ENCODE measurements around the gene AKAP8L. TPM values are rescaled to one million over a fixed set of nuclear protein-coding genes. Genes with fewer than 3 reads are reported as not detected.

The AKAP8L gene
- total and polyA plus RNA-seq, 2 of the 8 experiments (the other 6 are each of a cell fraction or from before 2014, with no cell fraction given), result 75.1 to 138 TPM

- Histone ChIP-seq H3K23me2 (ENCODE audit: low read depth, low read length) (peaks cover 13% of the 10 kb centered on the region; the same call in 1 of the 2 replicates), H3K79me1 (ENCODE audit: low read depth, low read length) (no peaks in the 10 kb centered on the region), H2BK120ac (replicated peaks; ENCODE audit: low read depth, low read length) (no peak overlapping the region), H4K20me1 (replicated peaks in 1 of 2; ENCODE audit: control insufficient read depth in 1 of 2, insufficient read depth in 2 of 2, low read length in 2 of 2) (peaks cover 0 to 6% of the 10 kb centered on the region in 2 experiments), H3K4me1 (replicated peaks in 1 of 4; ENCODE audit: control insufficient read depth in 3 of 4, insufficient read depth in 4 of 4, low read length in 3 of 4) (peaks cover 0 to 17% (median 10%) of the 10 kb centered on the region in 4 experiments; a peak in 5 of 7 replicates), H4K5ac (ENCODE audit: insufficient read length, low read depth, low read length) (no peak overlapping the region), H4K91ac (replicated peaks; ENCODE audit: insufficient read length, low read length) (no peak overlapping the region), H2BK20ac (ENCODE audit: low read length) (no peak overlapping the region), H2AFZ (ENCODE audit: low read length) (0 out of 2 replicates have a peak overlapping the region, but pooled peaks have one; percentile 2), H3K23ac (ENCODE audit: insufficient read length) (no peak overlapping the region), H3K14ac (ENCODE audit: insufficient read length) (no peak overlapping the region), H3K36me3 (ENCODE audit: control insufficient read depth in 2 of 4, insufficient read depth in 4 of 4, low read length in 3 of 4) (no peaks in the 10 kb centered on the region; a peak in 1 of 8 replicates), H3K18ac (ENCODE audit: extremely low read depth, low read length) (no peak overlapping the region), H2AK5ac (ENCODE audit: low read depth, low read length) (no peak overlapping the region), H3K9ac (replicated peaks in 1 of 4; ENCODE audit: extremely low read depth in 1 of 4, low read depth in 3 of 4, low read length in 3 of 4) (no peak overlapping the region), H3K9me3 (ENCODE audit: insufficient read depth in 2 of 2, low read depth in 1 of 2, low read length in 1 of 2) (no peaks in the 10 kb centered on the region), H4K8ac (ENCODE audit: extremely low read depth, insufficient read depth, low read length) (no peak overlapping the region), H3K27me3 (replicated peaks in 1 of 4; ENCODE audit: control insufficient read depth in 3 of 4, extremely low read depth in 1 of 4, insufficient read depth in 3 of 4, low read length in 3 of 4) (peaks cover 20 to 69% (median 55%) of the 10 kb centered on the region in 4 experiments), H3K4me3 (ENCODE audit: extremely low read depth in 1 of 4, insufficient read depth in 2 of 4, low read depth in 3 of 4, low read length in 4 of 4) (peak overlapping the region in 2 of 4 experiments; percentile 29 to 61; a peak in 2 of 8 replicates), H2BK12ac (ENCODE audit: low read depth, low read length) (no peak overlapping the region), H2BK15ac (ENCODE audit: low read length) (0 out of 2 replicates have a peak overlapping the region, but pooled peaks have one; percentile 61), H3K56ac (replicated peaks; ENCODE audit: insufficient read length, low read depth, low read length) (no peak overlapping the region), H3K79me2 (ENCODE audit: control insufficient read depth in 1 of 2, insufficient read depth in 2 of 2, low read length in 2 of 2) (no peaks in the 10 kb centered on the region), H2BK5ac (ENCODE audit: low read depth, low read length) (no peak overlapping the region), H3K4me2 (ENCODE audit: insufficient read depth in 1 of 2, low read depth in 2 of 2, low read length in 2 of 2) (peak overlapping the region; percentile 49 to 82), H3K27ac (ENCODE audit: low read depth, low read length) (no peak overlapping the region), H3K4ac (replicated peaks; ENCODE audit: insufficient read length, low read depth, low read length) (no peak overlapping the region)
- DNase-seq (ENCODE audit: low read depth in 1 of 2, low spot score in 2 of 2) (no peak), FAIRE-seq (no peak)
- CTCF ChIA-PET (ENCODE audit: partially characterized antibody), result interaction anchor here (0.6 to 5.7 kb wide), 8 partner anchors 8 to 607 kb away, joined by 3 to 25 read pairs (median 4); partner anchors contain the start of genes AKAP8L and RASAL3
- POLR2A ChIA-PET (ENCODE audit: partially characterized antibody), result interaction anchor here (1.1 kb wide), 1 partner anchor 38 kb away, joined by 6 read pairs; the partner anchor contains the start of gene AKAP8L
- whole genome bisulfite sequencing, 2 experiments (ENCODE audit: extremely low coverage in 1 of 2, insufficient coverage in 1 of 2, insufficient read length in 1 of 2, insufficient replicate concordance in 2 of 2, low coverage in 1 of 2, low lambda C conversion rate in 2 of 2, missing lambda C conversion rate in 1 of 2), result 85% methylated on average over 9 of the region's 9 CpGs; no CpG with 5 or more reads in 1 of the 2 experiments
- TF ChIP-seq ASH2L (IDR thresholded peaks at IDR 0.05; ENCODE audit: low read length) (no peak), ATF2 (IDR thresholded peaks at IDR 0.05; ENCODE audit: low read length) (no peak), SRF (IDR thresholded peaks at IDR 0.05; ENCODE audit: low read depth, low read length) (no peak), NANOG (IDR thresholded peaks at IDR 0.05; ENCODE audit: insufficient read depth, low read depth, low read length, poor library complexity, severe bottlenecking) (no peak), JUND (IDR thresholded peaks at IDR 0.05; ENCODE audit: low read length) (no peak), SAP30 (IDR thresholded peaks at IDR 0.05; ENCODE audit: insufficient read depth, insufficient replicate concordance, low read length) (no peak), RNF2 (IDR thresholded peaks at IDR 0.05; ENCODE audit: borderline replicate concordance, low read depth, low read length, missing control alignments, poor library complexity, severe bottlenecking) (no peak), TAF7 (optimal IDR thresholded peaks at IDR 0.05; ENCODE audit: borderline replicate concordance, low read depth, low read length) (no peak), HDAC2 (IDR thresholded peaks at IDR 0.05; ENCODE audit: borderline replicate concordance in 1 of 2, low read depth in 2 of 2, low read length in 2 of 2) (no peak), GABPA (IDR thresholded peaks at IDR 0.05; ENCODE audit: borderline replicate concordance, insufficient read depth, low read length) (no peak)
Observed at GRCh38 chr19:15455996-15456395, 37.2 kb upstream of the AKAP8L start.

Measured in H1 (cell line).